Bronchial epithelial cell (primary cell): ENCODE data around the gene MPPE1. TPM values are rescaled to one million over a fixed set of nuclear protein-coding genes. Genes with fewer than 3 reads are reported as not detected.
"Not testable (repeated sequence)": the region's sequence is repeated elsewhere in the genome, so short reads cannot be mapped to it uniquely, and the experiment has no call there.

Experiments used
- DNase-seq: peaks from one replicate; pipeline ENCODE4 v3.0.0-alpha.2; 2010; ENCODE audit warnings: low read depth
- FAIRE-seq: peaks from 2 replicates; lab custom pipeline; 2011; peaks lifted over from hg19 to GRCh38; lab: Jason Lieb, UNC
- H3K27me3 ChIP-seq: 2 replicates; pipeline ENCODE4 v1.5.1; 2011; ENCODE audit warnings: low read length; ENCODE audit not compliant: control insufficient read depth, insufficient read depth
- H3K36me3 ChIP-seq: 2 replicates; pipeline ENCODE4 v1.5.1; 2011; ENCODE audit warnings: low read length; ENCODE audit not compliant: control insufficient read depth, insufficient read depth
- H3K4me3 ChIP-seq: 2 replicates; pipeline ENCODE4 v1.5.1; 2011; ENCODE audit warnings: mild to moderate bottlenecking, low read depth, low read length, control low read depth
- CTCF ChIP-seq: IDR thresholded peaks from 2 replicates; pipeline ENCODE4 v1.5.1; 2011; ENCODE audit warnings: mild to moderate bottlenecking, moderate library complexity, low read length, control low read depth, inconsistent platforms; ENCODE audit not compliant: insufficient read depth, severe bottlenecking
- total RNA-seq: library from RNA; depleted of rRNA; stranded (reverse); fragments of >200 nt; gene quantifications from 2 replicates; pipeline ENCODE4 v1.2.1, GENCODE V29; 2014

The MPPE1 gene
- total RNA-seq, 1 donor from 2014 or later, result 22.1 TPM

- FAIRE-seq (no peak), DNase-seq (no peak)
- no peak for TF ChIP-seq CTCF
- H3K4me3 ChIP-seq, result no peak overlapping the region
- no peaks in the 10 kb centered on the region for H3K27me3 ChIP-seq
- no peaks in the 10 kb centered on the region for H3K36me3 ChIP-seq
Measured at GRCh38 chr18:11927497-11927896, 19.4 kb upstream of the MPPE1 start.

- DNase-seq (no peak), FAIRE-seq (no peak)
- TF ChIP-seq CTCF, result no peak
- Histone ChIP-seq H3K27me3 (no peaks in the 10 kb centered on the region), H3K36me3 (no peaks in the 10 kb centered on the region), H3K4me3 (no peak overlapping the region)
Measured at GRCh38 chr18:11925800-11926481, 17.8 kb upstream of the MPPE1 start.

- no peak overlapping the region for H3K4me3 ChIP-seq
- DNase-seq (no peak), FAIRE-seq (no peak)
- no peaks in the 10 kb centered on the region for H3K27me3 ChIP-seq
- H3K36me3 ChIP-seq, result no peaks in the 10 kb centered on the region
- TF ChIP-seq CTCF, result no peak
Measured at GRCh38 chr18:11923450-11923849, 15.3 kb upstream of the MPPE1 start.

GRCh38 chr18:11919522-11919921 lies 11.4 kb upstream of the MPPE1 start:
- not testable (repeated sequence) for FAIRE-seq, H3K4me3 ChIP-seq, H3K36me3 ChIP-seq, H3K27me3 ChIP-seq
- DNase-seq, result peak; percentile 38

- H3K36me3 ChIP-seq, DNase-seq, FAIRE-seq, H3K4me3 ChIP-seq, H3K27me3 ChIP-seq: not testable (repeated sequence)
Measured at GRCh38 chr18:11916880-11917279, 8.8 kb upstream of the MPPE1 start.

- Histone ChIP-seq H3K27me3 (no peaks in the 10 kb centered on the region), H3K4me3 (peak overlapping the region; percentile 61), H3K36me3 (peaks cover 2% of the 10 kb centered on the region)
- TF ChIP-seq CTCF, result no peak
- DNase-seq (peak; percentile 83), FAIRE-seq (no peak)
Measured at GRCh38 chr18:11909591-11910026, 1.5 kb upstream of the MPPE1 start.

- H3K4me3 ChIP-seq, result peak overlapping the region; percentile 61
- FAIRE-seq (no peak), DNase-seq (no peak)
Measured at GRCh38 chr18:11909061-11909455, 941 bp upstream of the MPPE1 start.

More at GRCh38 chr18:11909061-11909455, 941 bp upstream of the MPPE1 start:
- Histone ChIP-seq H3K27me3 (no peaks in the 10 kb centered on the region), H3K36me3 (peaks cover 2% of the 10 kb centered on the region)
- TF ChIP-seq CTCF, result no peak
